Activated B cell treated with CpG ODN at 0.5 μM for 24 hours (primary cell): ENCODE data around the gene TCERG1L. TPM values are rescaled to one million over a fixed set of nuclear protein-coding genes. Genes with fewer than 3 reads are reported as not detected.

Experiments used
- ATAC-seq: fragments of 200-7000 bp; cut with Tn5 transposase; one replicate; pipeline ENCODE4 v1.10.0; 2021; ENCODE audit warnings: low read depth, mild to moderate bottlenecking, moderate library complexity
- CTCF ChIA-PET: fragments of 350-600 bp; sonication (Branson Sonifier 250); formaldehyde crosslinking; loops from one replicate; lab custom pipeline; 2021; ENCODE audit warnings: antibody characterized with exemption; lab: Charles Lee
- POLR2A ChIA-PET: fragments of 350-600 bp; sonication (Branson Sonifier 250); formaldehyde crosslinking; loops from one replicate; lab custom pipeline; 2021; ENCODE audit warnings: antibody characterized with exemption; lab: Charles Lee
- DNase-seq: peaks from one replicate; pipeline ENCODE4 v3.0.0; 2022
- H3K27ac Mint-ChIP-seq: one replicate; pipeline ENCODE4 v1.8.0; 2020; ENCODE audit warnings: mixed read lengths
- H3K27me3 Mint-ChIP-seq: one replicate; pipeline ENCODE4 v1.8.0; 2021; ENCODE audit warnings: mixed read lengths
- H3K36me3 Mint-ChIP-seq: one replicate; pipeline ENCODE4 v1.8.0; 2021; ENCODE audit warnings: low read depth, mixed read lengths
- H3K4me1 Mint-ChIP-seq: one replicate; pipeline ENCODE4 v1.8.0; 2021; ENCODE audit warnings: mixed read lengths
- H3K4me3 Mint-ChIP-seq: one replicate; pipeline ENCODE4 v1.8.0; 2020; ENCODE audit warnings: mild to moderate bottlenecking, mixed read lengths
- H3K9me3 Mint-ChIP-seq: one replicate; pipeline ENCODE4 v1.8.0; 2020; ENCODE audit warnings: mixed read lengths
- CTCF ChIP-seq: fragments of 200-600 bp; IDR thresholded peaks from one replicate; pipeline ENCODE4 v1.8.0; 2022; ENCODE audit warnings: antibody characterized with exemption, mild to moderate bottlenecking
- intact Hi-C: fragments of 100-400 bp; cut with micrococcal nuclease; formaldehyde crosslinking; loops from one replicate; pipeline ENCODE4 v1.15.1; 2024
- total RNA-seq: library from RNA; stranded (reverse); gene quantifications from 2 replicates; pipeline ENCODE4 v1.2.3, GENCODE V29; 2022

TCERG1L gene
- total RNA-seq, 1 donor from 2014 or later = not detected

- POLR2A ChIA-PET = no interaction called here
Measured at GRCh38 chr10:131113165-131113564, 198.4 kb downstream of the TCERG1L start.

GRCh38 chr10:131112691-131113090 lies 198.8 kb downstream of the TCERG1L start:
- Mint-ChIP-seq H3K4me1 (no peaks in the 10 kb centered on the region), H3K4me3 (no peak overlapping the region), H3K9me3 (peaks cover 5% of the 10 kb centered on the region), H3K36me3 (no peaks in the 10 kb centered on the region), H3K27me3 (no peaks in the 10 kb centered on the region), H3K27ac (no peak overlapping the region)
- DNase-seq (no peak), ATAC-seq (no peak)
- intact Hi-C loops = no loop called here
- POLR2A ChIA-PET = no interaction called here
- CTCF ChIA-PET = no interaction called here
- no peak for TF ChIP-seq CTCF

More at GRCh38 chr10:131113165-131113564, 198.4 kb downstream of the TCERG1L start:
- intact Hi-C loops = no loop called here
- no peaks in the 10 kb centered on the region for H3K27me3 Mint-ChIP-seq
- H3K27ac Mint-ChIP-seq = no peak overlapping the region
- TF ChIP-seq CTCF = no peak
- DNase-seq (no peak), ATAC-seq (no peak)
- no peak overlapping the region for H3K4me3 Mint-ChIP-seq
- peaks cover 5% of the 10 kb centered on the region for H3K9me3 Mint-ChIP-seq
- CTCF ChIA-PET = no interaction called here
- no peaks in the 10 kb centered on the region for H3K36me3 Mint-ChIP-seq
- no peaks in the 10 kb centered on the region for H3K4me1 Mint-ChIP-seq

GRCh38 chr10:131111471-131112080 lies 199.9 kb downstream of the TCERG1L start:
- DNase-seq (no peak), ATAC-seq (no peak)
- no peaks in the 10 kb centered on the region for H3K36me3 Mint-ChIP-seq
- H3K4me1 Mint-ChIP-seq = no peaks in the 10 kb centered on the region
- CTCF ChIA-PET = no interaction called here
- no peaks in the 10 kb centered on the region for H3K27me3 Mint-ChIP-seq
- no peak overlapping the region for H3K4me3 Mint-ChIP-seq
- intact Hi-C loops = no loop called here
- POLR2A ChIA-PET = no interaction called here
- peaks cover 5% of the 10 kb centered on the region for H3K9me3 Mint-ChIP-seq
- no peak overlapping the region for H3K27ac Mint-ChIP-seq
- no peak for TF ChIP-seq CTCF

- no peaks in the 10 kb centered on the region for H3K27me3 Mint-ChIP-seq
- TF ChIP-seq CTCF = no peak
- no peak overlapping the region for H3K27ac Mint-ChIP-seq
- no peak overlapping the region for H3K4me3 Mint-ChIP-seq
- no peaks in the 10 kb centered on the region for H3K36me3 Mint-ChIP-seq
- no peak for DNase-seq
- ATAC-seq = no peak
- POLR2A ChIA-PET = no interaction called here
- intact Hi-C loops = no loop called here
- no peaks in the 10 kb centered on the region for H3K4me1 Mint-ChIP-seq
- CTCF ChIA-PET = no interaction called here
- H3K9me3 Mint-ChIP-seq = peaks cover 5% of the 10 kb centered on the region
Measured at GRCh38 chr10:131111007-131111406, 200.5 kb downstream of the TCERG1L start.

- POLR2A ChIA-PET = no interaction called here
- no peaks in the 10 kb centered on the region for H3K27me3 Mint-ChIP-seq
- ATAC-seq = no peak
- no peak overlapping the region for H3K4me3 Mint-ChIP-seq
- H3K4me1 Mint-ChIP-seq = no peaks in the 10 kb centered on the region
- no peak for TF ChIP-seq CTCF
- H3K36me3 Mint-ChIP-seq = no peaks in the 10 kb centered on the region
- H3K9me3 Mint-ChIP-seq = peaks cover 5% of the 10 kb centered on the region
- DNase-seq = no peak
- intact Hi-C loops = no loop called here
- CTCF ChIA-PET = no interaction called here
- H3K27ac Mint-ChIP-seq = no peak overlapping the region
Measured at GRCh38 chr10:131110241-131110783, 201.2 kb downstream of the TCERG1L start.
